ENCODE data around the gene FASN. TPM values are rescaled to one million over a fixed set of nuclear protein-coding genes. Genes with fewer than 3 reads are reported as not detected.

FASN gene
- total and polyA plus RNA-seq, 2 of the 13 experiments (the other 11 are each of a cell fraction or from before 2014, with no cell fraction given): 51.7 to 101 TPM

- no peak for TF ChIP-seq U2AF2 (IDR thresholded peaks at IDR 0.05; ENCODE audit: low read depth, low read length)
- TF ChIP-seq ZC3H4 (CRISPR knock-in tag; IDR thresholded peaks at IDR 0.05; ENCODE audit: borderline replicate concordance): 0 out of 2 replicates have a peak, but pooled peaks have one; percentile 61
- no peak for TF ChIP-seq TEAD2 (CRISPR knock-in tag; IDR thresholded peaks at IDR 0.05)
- no peak for TF ChIP-seq RBAK (CRISPR knock-in tag; IDR thresholded peaks at IDR 0.05)
- no peak for TF ChIP-seq ZNF142 (CRISPR knock-in tag; IDR thresholded peaks at IDR 0.05)
- TF ChIP-seq FOXC1 (CRISPR knock-in tag; IDR thresholded peaks at IDR 0.05; ENCODE audit: borderline replicate concordance): no peak
- 0 out of 2 replicates have a peak, but pooled peaks have one; percentile 21 for TF ChIP-seq TFAP4 (IDR thresholded peaks at IDR 0.05; ENCODE audit: borderline replicate concordance, low read depth)
- TF ChIP-seq U2AF1 (optimal IDR thresholded peaks at IDR 0.05; ENCODE audit: low read depth, low read length): no peak
- TF ChIP-seq CENPT (CRISPR knock-in tag; IDR thresholded peaks at IDR 0.05; ENCODE audit: low read depth): 0 out of 2 replicates have a peak, but pooled peaks have one; percentile 31
- TF ChIP-seq ZBTB7B (CRISPR knock-in tag; IDR thresholded peaks at IDR 0.05): peak; percentile 15; the same call in 1 of the 2 replicates
- no peak for TF ChIP-seq ZNF207 (IDR thresholded peaks at IDR 0.05; ENCODE audit: borderline replicate concordance)
- no peak for TF ChIP-seq SNAPC2 (CRISPR knock-in tag; IDR thresholded peaks at IDR 0.05)
- TF ChIP-seq ZNF75D (CRISPR knock-in tag; IDR thresholded peaks at IDR 0.05; ENCODE audit: borderline replicate concordance): no peak
- TF ChIP-seq SAP130 (CRISPR knock-in tag; IDR thresholded peaks at IDR 0.05; ENCODE audit: low read depth): no peak
- TF ChIP-seq THRA (CRISPR knock-in tag; IDR thresholded peaks at IDR 0.05; ENCODE audit: borderline replicate concordance): no peak
- TF ChIP-seq HMG20A (CRISPR knock-in tag; IDR thresholded peaks at IDR 0.05; ENCODE audit: borderline replicate concordance): no peak
- no peak for TF ChIP-seq KDM3A (CRISPR knock-in tag; IDR thresholded peaks at IDR 0.05; ENCODE audit: low read depth)
- no peak; the same call in 1 of the 2 replicates for TF ChIP-seq ZC3H13 (CRISPR knock-in tag; IDR thresholded peaks at IDR 0.05)
- TF ChIP-seq ETV6 (CRISPR knock-in tag; conservative IDR thresholded peaks at IDR 0.05): peak; percentile 54; the same call in 1 of the 2 replicates
- no peak for TF ChIP-seq ARNT (IDR thresholded peaks at IDR 0.05)
- no peak for TF ChIP-seq ZBTB25 (CRISPR knock-in tag; IDR thresholded peaks at IDR 0.05)
- no peak for TF ChIP-seq KLF9 (CRISPR knock-in tag; IDR thresholded peaks at IDR 0.05; ENCODE audit: low read depth)
Measured at GRCh38 chr17:82076785-82077591, 21.0 kb downstream of the FASN start (continued).

Data from HepG2 (cell line).